SU-DHL-6 (cell line): ENCODE measurements around the gene NUP62.
"Not testable (repeated sequence)": the region's sequence is repeated elsewhere in the genome, so short reads cannot be mapped to it uniquely, and the experiment has no call there.

Experiments
- H2AFZ ChIP-seq: fragments of 200-600 bp; sonication (generic); 2 replicates; pipeline ENCODE4 v1.6.1; 2014; ENCODE audit warnings: low read depth, mild to moderate bottlenecking, moderate library complexity, mixed read lengths, antibody characterized with exemption, low read length; ENCODE audit not compliant: severe bottlenecking
- H3F3A ChIP-seq: fragments of 200-600 bp; shearing (Covaris generic); 2 replicates; pipeline ENCODE4 v1.6.0; 2016; ENCODE audit warnings: antibody characterized with exemption, mild to moderate bottlenecking; ENCODE audit not compliant: insufficient read depth
- H3K27ac ChIP-seq: fragments of 200-600 bp; sonication (generic); 2 replicates; pipeline ENCODE4 v1.5.1; 2016; ENCODE audit warnings: low read depth, mild to moderate bottlenecking, low read length, moderate library complexity, mixed read lengths
- H3K27me3 ChIP-seq: fragments of 200-600 bp; sonication (generic), shearing (Covaris generic); 2 replicates; pipeline ENCODE4 v1.6.0; 2014; ENCODE audit warnings: mild to moderate bottlenecking, low read length
- H3K36me3 ChIP-seq: fragments of 200-600 bp; sonication (generic); 2 replicates; pipeline ENCODE4 v1.6.1; 2014; ENCODE audit warnings: mild to moderate bottlenecking, low read length, mixed read lengths
- H3K4me2 ChIP-seq: fragments of 300-600, 200-600 bp; shearing (Covaris generic), sonication (generic); 2 replicates; pipeline ENCODE4 v1.6.0; 2014; ENCODE audit warnings: low read length, low read depth, mild to moderate bottlenecking; ENCODE audit not compliant: poor library complexity, severe bottlenecking
- H3K4me3 ChIP-seq: fragments of 200-600 bp; sonication (generic); 2 replicates; pipeline ENCODE4 v1.5.1; 2014; ENCODE audit warnings: antibody characterized with exemption, low read length, mild to moderate bottlenecking, mixed read lengths; ENCODE audit not compliant: insufficient read depth, poor library complexity, severe bottlenecking
- H3K79me2 ChIP-seq: fragments of 200-600 bp; sonication (generic); 2 replicates; pipeline ENCODE4 v1.6.1; 2014; ENCODE audit warnings: mild to moderate bottlenecking, low read length, moderate library complexity; ENCODE audit not compliant: insufficient read depth
- H3K9ac ChIP-seq: fragments of 200-600 bp; sonication (generic); 2 replicates; pipeline ENCODE4 v1.7.0; 2014; ENCODE audit warnings: mild to moderate bottlenecking, low read length
- H3K9me2 ChIP-seq: fragments of 200-600 bp; sonication (generic); replicated peaks from 2 replicates; pipeline ENCODE4 v1.6.1; 2014; ENCODE audit warnings: low read length; ENCODE audit not compliant: insufficient read depth
- H3K9me3 ChIP-seq: fragments of 200-600 bp; sonication (generic); 2 replicates; pipeline ENCODE4 v1.6.1; 2014; ENCODE audit warnings: low read length, mixed read lengths; ENCODE audit not compliant: insufficient read depth
- H4K20me1 ChIP-seq: fragments of 200-600 bp; sonication (generic); 2 replicates; pipeline ENCODE4 v1.6.1; 2014; ENCODE audit warnings: low read depth, mild to moderate bottlenecking, antibody characterized with exemption, low read length, moderate library complexity, mixed read lengths
- CTCF ChIP-seq: fragments of 200-600 bp; sonication (generic); IDR thresholded peaks from one replicate; pipeline ENCODE4 v1.5.1; 2017; ENCODE audit warnings: antibody characterized with exemption, mild to moderate bottlenecking, low read length, moderate library complexity; ENCODE audit not compliant: insufficient read depth, poor library complexity, severe bottlenecking
- EZH2phosphoT487 ChIP-seq: fragments of 200-600 bp; sonication (generic), shearing (Covaris generic); conservative IDR thresholded peaks from 2 replicates; pipeline ENCODE4 v1.6.1; 2018; ENCODE audit warnings: mild to moderate bottlenecking, antibody characterized with exemption, low read length, moderate library complexity, mixed read lengths

NUP62 gene

GRCh38 chr19:49949742-49950589 lies 20.7 kb upstream of the NUP62 start:
- Histone ChIP-seq H3K4me3 (no peak overlapping the region), H3K36me3 (no peaks in the 10 kb centered on the region)

DNA sequence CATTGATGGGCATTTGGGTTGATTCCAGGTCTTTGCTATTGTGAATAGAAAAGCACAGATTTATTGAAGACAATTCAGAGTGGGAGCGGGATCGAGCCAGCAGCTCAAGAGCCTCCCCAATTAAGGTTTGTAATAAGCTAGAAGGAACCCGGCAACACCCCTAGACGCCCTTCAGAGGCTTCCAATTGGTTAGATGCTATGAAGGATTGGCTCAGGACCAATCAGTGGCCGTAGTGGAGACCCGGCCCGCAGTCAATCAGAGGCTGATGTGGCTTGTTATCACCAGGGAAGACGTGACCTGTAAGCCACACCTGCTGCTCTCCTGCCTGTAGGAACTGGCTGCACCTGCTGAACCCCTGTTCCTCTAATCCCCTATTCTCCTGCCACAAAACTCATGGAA lies 17.1 kb upstream of the NUP62 start:
- Histone ChIP-seq H3K27ac (no peak overlapping the region), H3K79me2 (no peaks in the 10 kb centered on the region), H3K4me3 (no peak overlapping the region), H3K9me3 (no peaks in the 10 kb centered on the region), H3K4me2 (no peak overlapping the region), H4K20me1 (no peaks in the 10 kb centered on the region), H3F3A (no peaks in the 10 kb centered on the region), H3K27me3 (no peaks in the 10 kb centered on the region), H2AFZ (no peak overlapping the region), H3K9ac (no peak overlapping the region), H3K9me2 (no peaks in the 10 kb centered on the region), H3K36me3 (no peaks in the 10 kb centered on the region)
- TF ChIP-seq CTCF, result no peak
- TF ChIP-seq EZH2phosphoT487, result no peak

More at GRCh38 chr19:49949742-49950589, 20.7 kb upstream of the NUP62 start:
- TF ChIP-seq EZH2phosphoT487 (no peak), CTCF (no peak)
- Histone ChIP-seq H3K9me3 (no peaks in the 10 kb centered on the region), H3K27me3 (no peaks in the 10 kb centered on the region), H4K20me1 (no peaks in the 10 kb centered on the region), H3K27ac (no peak overlapping the region), H3K79me2 (no peaks in the 10 kb centered on the region), H3K4me2 (no peak overlapping the region), H3K9me2 (no peaks in the 10 kb centered on the region), H3K9ac (no peak overlapping the region), H2AFZ (no peak overlapping the region), H3F3A (no peaks in the 10 kb centered on the region)

- H3K9ac ChIP-seq, H4K20me1 ChIP-seq, H3K27me3 ChIP-seq, H3K4me3 ChIP-seq, H3K9me2 ChIP-seq, H3K9me3 ChIP-seq, H3F3A ChIP-seq, H3K36me3 ChIP-seq, H3K79me2 ChIP-seq, H3K27ac ChIP-seq, H3K4me2 ChIP-seq, H2AFZ ChIP-seq: not testable (repeated sequence)
Observed at GRCh38 chr19:49944567-49944966, 15.3 kb upstream of the NUP62 start.

- TF ChIP-seq EZH2phosphoT487 (no peak), CTCF (no peak)
- Histone ChIP-seq H3K4me3 (no peak overlapping the region), H3K27me3 (no peaks in the 10 kb centered on the region), H3K27ac (no peak overlapping the region), H3F3A (peaks cover 6% of the 10 kb centered on the region), H3K79me2 (no peaks in the 10 kb centered on the region), H3K9ac (no peak overlapping the region), H3K36me3 (no peaks in the 10 kb centered on the region), H3K4me2 (no peak overlapping the region), H2AFZ (no peak overlapping the region), H4K20me1 (no peaks in the 10 kb centered on the region), H3K9me3 (no peaks in the 10 kb centered on the region), H3K9me2 (no peaks in the 10 kb centered on the region)
Observed at GRCh38 chr19:49940482-49940791, 11.1 kb upstream of the NUP62 start.
